ENCODE results near the gene EML6.

EML6 gene

DNA sequence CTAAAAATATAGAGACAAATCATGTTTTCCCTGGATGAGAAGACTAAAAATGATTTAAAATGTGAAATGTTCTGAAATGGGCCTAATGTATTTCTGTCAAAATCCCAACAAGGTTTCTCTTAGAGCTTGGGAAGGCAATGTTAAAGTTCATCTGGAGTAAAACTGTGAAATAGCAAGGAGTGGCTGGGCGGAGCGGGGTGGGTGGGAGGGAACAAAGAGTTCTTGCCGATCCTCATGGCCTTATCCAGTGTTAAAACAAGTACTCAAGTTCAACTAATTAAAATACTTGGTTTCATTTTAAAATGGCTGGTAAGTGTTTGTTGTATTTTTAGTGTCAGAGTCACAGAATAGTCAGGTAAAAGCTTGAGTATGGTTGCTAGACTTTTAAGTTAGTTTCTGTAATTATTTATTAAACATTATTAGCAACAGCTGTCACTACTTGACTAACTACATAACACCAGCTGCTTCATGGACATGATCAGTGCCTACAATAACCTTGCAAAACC, 239.5 kb downstream of the EML6 start:
- ChIA-PET CTCF (interaction anchor here (0.6 kb wide), 1 partner anchor 597 kb away, joined by 6 read pairs; no protein-coding TSS in a partner anchor), POLR2A (ENCODE audit: low non-redundant PET) (no interaction called here)
- DNase-seq (ENCODE audit: low spot score): no peak
- no peak overlapping the region; the same call in 1 of the 2 replicates for H3K27ac ChIP-seq
- TF ChIP-seq, protein P1, sequence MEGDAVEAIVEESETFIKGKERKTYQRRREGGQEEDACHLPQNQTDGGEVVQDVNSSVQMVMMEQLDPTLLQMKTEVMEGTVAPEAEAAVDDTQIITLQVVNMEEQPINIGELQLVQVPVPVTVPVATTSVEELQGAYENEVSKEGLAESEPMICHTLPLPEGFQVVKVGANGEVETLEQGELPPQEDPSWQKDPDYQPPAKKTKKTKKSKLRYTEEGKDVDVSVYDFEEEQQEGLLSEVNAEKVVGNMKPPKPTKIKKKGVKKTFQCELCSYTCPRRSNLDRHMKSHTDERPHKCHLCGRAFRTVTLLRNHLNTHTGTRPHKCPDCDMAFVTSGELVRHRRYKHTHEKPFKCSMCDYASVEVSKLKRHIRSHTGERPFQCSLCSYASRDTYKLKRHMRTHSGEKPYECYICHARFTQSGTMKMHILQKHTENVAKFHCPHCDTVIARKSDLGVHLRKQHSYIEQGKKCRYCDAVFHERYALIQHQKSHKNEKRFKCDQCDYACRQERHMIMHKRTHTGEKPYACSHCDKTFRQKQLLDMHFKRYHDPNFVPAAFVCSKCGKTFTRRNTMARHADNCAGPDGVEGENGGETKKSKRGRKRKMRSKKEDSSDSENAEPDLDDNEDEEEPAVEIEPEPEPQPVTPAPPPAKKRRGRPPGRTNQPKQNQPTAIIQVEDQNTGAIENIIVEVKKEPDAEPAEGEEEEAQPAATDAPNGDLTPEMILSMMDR (conservative IDR thresholded peaks at IDR 0.05; ENCODE audit: low read depth): no peak

DNA sequence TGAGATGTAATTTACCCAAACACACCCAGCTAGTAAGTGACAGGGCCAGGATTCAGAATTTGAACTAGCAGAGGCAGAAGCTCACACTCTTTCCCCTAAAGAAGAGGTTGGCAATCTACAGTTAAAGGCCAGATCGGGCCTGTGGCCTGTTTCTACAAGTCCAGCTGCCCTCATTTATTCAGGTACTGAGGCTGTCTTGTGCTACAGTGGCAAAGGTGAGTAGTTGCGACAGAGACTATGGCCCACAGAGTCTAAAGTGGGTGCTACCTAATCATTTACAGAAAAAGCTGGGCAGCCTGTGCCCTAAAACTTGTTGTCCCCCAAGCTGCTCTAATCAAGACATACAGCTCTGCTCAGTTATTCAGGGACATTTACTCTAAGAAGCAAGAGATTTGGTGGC, 240.0 kb downstream of the EML6 start:
- ChIA-PET CTCF (interaction anchor here (0.6 kb wide), 1 partner anchor 597 kb away, joined by 6 read pairs; no protein-coding TSS in a partner anchor), POLR2A (ENCODE audit: low non-redundant PET) (no interaction called here)
- TF ChIP-seq, protein P1 (conservative IDR thresholded peaks at IDR 0.05; ENCODE audit: low read depth): no peak
- peak overlapping the region; percentile 61 for H3K27ac ChIP-seq
- no peak for DNase-seq (ENCODE audit: low spot score)

DNA sequence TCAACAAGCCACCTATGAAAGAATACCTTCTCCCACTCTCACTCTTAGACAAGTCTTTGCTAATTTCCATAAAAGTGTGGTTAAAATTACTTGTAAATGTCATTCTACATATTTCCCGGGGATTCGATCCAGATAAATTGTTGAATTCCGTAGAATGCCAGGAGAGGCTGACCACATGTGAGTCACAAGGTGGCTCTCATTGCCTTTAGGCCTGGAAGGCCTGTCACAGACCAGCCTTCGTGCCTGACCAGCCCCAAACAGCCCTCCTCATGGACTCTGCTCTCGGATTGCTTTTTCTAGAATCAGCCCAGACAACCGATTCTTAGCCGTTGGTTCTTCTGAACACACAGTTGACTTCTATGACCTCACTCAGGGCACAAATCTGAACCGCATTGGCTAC, 240.8 kb downstream of the EML6 start:
- no peak overlapping the region for H3K27ac ChIP-seq
- ChIA-PET POLR2A (ENCODE audit: low non-redundant PET) (no interaction called here), CTCF (interaction anchor here (0.6 kb wide), 1 partner anchor 42 kb away, joined by 3 read pairs; no protein-coding TSS in a partner anchor)
- DNase-seq (ENCODE audit: low spot score): no peak
- TF ChIP-seq, protein P1 (conservative IDR thresholded peaks at IDR 0.05; ENCODE audit: low read depth): no peak

DNA sequence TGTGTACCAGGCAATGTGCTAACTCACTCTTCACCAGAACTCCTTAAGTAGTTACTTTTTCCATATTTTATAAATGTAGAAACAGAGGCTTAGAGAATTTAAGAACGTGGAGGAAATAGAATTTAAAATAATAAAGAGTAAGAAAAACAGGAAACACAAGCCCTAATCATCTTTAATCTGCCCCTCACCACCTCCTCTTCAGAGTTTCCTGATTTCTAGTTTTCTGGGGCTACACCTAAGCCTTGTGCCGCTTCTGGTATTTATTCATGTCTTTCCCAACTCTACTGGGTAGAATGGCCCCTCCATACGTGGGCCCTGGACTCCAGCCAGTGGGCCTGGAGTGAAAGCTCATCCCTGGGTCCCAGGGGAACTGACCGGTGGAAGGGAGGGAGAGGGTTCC, 241.4 kb downstream of the EML6 start:
- peak overlapping the region; percentile 57 for H3K27ac ChIP-seq
- TF ChIP-seq, protein P1 (conservative IDR thresholded peaks at IDR 0.05; ENCODE audit: low read depth): no peak
- ChIA-PET CTCF (interaction anchor here (0.6 kb wide), 2 partner anchors 13 to 42 kb away, joined by 3 to 4 read pairs; no protein-coding TSS in a partner anchor), POLR2A (ENCODE audit: low non-redundant PET) (no interaction called here)
- DNase-seq (ENCODE audit: low spot score): no peak

DNA sequence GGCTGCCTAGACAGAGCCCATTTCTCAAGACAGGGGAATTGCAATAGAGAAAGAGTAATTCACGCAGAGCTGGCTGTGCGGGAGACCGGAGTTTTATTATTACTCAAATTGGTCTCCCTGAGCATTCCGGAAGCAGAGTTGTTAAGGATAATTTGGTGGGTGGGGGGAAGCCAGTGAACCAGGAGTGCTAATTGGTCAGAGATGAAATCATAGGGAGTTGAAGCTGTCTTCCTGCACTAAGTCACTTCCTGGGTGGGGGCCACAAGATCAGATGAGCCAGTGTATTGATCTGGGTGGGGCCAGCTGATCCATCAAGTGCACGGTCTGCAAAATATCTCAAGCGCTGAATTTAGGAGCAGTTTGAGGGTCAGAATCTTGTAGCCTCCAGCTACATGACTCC, 242.0 kb downstream of the EML6 start:
- ChIA-PET POLR2A (ENCODE audit: low non-redundant PET) (no interaction called here), CTCF (interaction anchor here (0.6 kb wide), 1 partner anchor 12 kb away, joined by 4 read pairs; no protein-coding TSS in a partner anchor)
- no peak for DNase-seq (ENCODE audit: low spot score)
- peak overlapping the region; percentile 57 for H3K27ac ChIP-seq
- TF ChIP-seq, protein P1 (conservative IDR thresholded peaks at IDR 0.05; ENCODE audit: low read depth): no peak

DNA sequence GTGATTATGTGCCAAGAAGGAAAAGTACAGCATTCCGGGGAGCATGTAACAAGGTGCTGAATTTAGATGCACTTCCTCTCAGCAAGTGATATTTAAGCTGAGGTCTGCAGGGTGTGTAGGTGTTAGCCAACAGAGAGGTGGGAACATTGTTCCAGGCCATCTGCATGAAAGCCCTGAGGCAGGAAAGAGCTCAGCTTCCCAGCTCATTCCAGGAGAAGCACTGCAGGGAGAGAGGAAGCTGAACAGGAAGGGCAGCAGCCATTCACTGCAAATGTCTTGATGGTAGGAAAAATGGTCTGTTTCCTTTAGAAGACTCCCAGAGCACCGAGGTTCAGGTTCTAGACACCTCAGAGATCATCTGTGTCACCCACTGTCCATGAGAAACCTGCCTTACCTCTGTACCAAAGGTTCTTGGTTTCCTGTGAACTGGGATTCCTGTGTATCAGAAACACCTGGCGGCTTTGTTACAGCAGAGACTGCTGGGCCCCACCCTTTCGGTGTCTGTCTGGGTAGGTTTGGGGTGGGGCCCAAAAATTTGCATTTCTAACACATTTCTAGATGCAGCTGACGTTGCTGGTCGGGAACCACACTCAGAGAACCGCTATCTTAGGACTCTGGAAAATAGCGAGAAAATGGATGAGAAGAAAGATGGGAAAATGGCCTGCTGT, 242.8 kb downstream of the EML6 start:
- H3K27ac ChIP-seq: peak overlapping the region; percentile 76

More for the DNA sequence above, 242.8 kb downstream of the EML6 start:
- POLR2A ChIA-PET (ENCODE audit: low non-redundant PET): no interaction called here
- DNase-seq (ENCODE audit: low spot score): peak; percentile 42
- TF ChIP-seq, protein P1 (conservative IDR thresholded peaks at IDR 0.05; ENCODE audit: low read depth): no peak
- CTCF ChIA-PET: no interaction called here

All from RWPE1 (cell line).